KMS-11 (cell line): ENCODE measurements around the gene SBK2.

Experiments
- H2AFZ ChIP-seq: fragments of 200-600 bp; sonication (generic); 2 replicates; pipeline ENCODE4 v1.6.1; 2016; ENCODE audit warnings: antibody characterized with exemption, mixed run types, low read depth
- H3K27ac ChIP-seq: fragments of 200-600 bp; sonication (generic); 2 replicates; pipeline ENCODE4 v1.6.1; 2016; ENCODE audit warnings: mild to moderate bottlenecking, mixed run types
- H3K27me3 ChIP-seq: fragments of 200-600 bp; sonication (generic); 2 replicates; pipeline ENCODE4 v1.6.1; 2017; ENCODE audit warnings: mild to moderate bottlenecking, low read depth, mixed run types, moderate library complexity; ENCODE audit not compliant: insufficient read depth
- H3K36me3 ChIP-seq: fragments of 200-600 bp; sonication (generic); 2 replicates; pipeline ENCODE4 v1.6.1; 2017; ENCODE audit warnings: mild to moderate bottlenecking, mixed run types; ENCODE audit not compliant: insufficient read depth
- H3K4me1 ChIP-seq: fragments of 200-600 bp; sonication (generic); 2 replicates; pipeline ENCODE4 v1.6.1; 2016; ENCODE audit warnings: mild to moderate bottlenecking, low read depth, mixed run types; ENCODE audit not compliant: poor library complexity, severe bottlenecking
- H3K4me2 ChIP-seq: fragments of 200-600 bp; sonication (generic); 2 replicates; pipeline ENCODE4 v1.7.0; 2016; ENCODE audit warnings: mild to moderate bottlenecking, mixed run types
- H3K4me3 ChIP-seq: fragments of 200-600 bp; sonication (generic); IDR thresholded peaks from 2 replicates; pipeline ENCODE4 v1.6.1; 2017; ENCODE audit warnings: low read depth, low read length, mixed read lengths; ENCODE audit not compliant: insufficient read depth
- H3K79me2 ChIP-seq: fragments of 200-600 bp; sonication (generic); 2 replicates; pipeline ENCODE4 v1.6.1; 2016; ENCODE audit warnings: low read depth, mixed run types; ENCODE audit not compliant: insufficient read depth
- H3K9ac ChIP-seq: fragments of 200-600 bp; sonication (generic); 2 replicates; pipeline ENCODE4 v1.6.1; 2016; ENCODE audit warnings: mild to moderate bottlenecking, mixed run types
- H4K20me1 ChIP-seq: fragments of 200-600 bp; sonication (generic); 2 replicates; pipeline ENCODE4 v1.6.1; 2016; ENCODE audit warnings: mild to moderate bottlenecking, mixed run types; ENCODE audit not compliant: insufficient read depth
- CTCF ChIP-seq: fragments of 200-600 bp; sonication (generic); conservative IDR thresholded peaks from 2 replicates; pipeline ENCODE4 v1.6.1; 2017; ENCODE audit warnings: low read depth, mild to moderate bottlenecking, antibody characterized with exemption, low read length, moderate library complexity, mixed read lengths

The SBK2 gene

DNA sequence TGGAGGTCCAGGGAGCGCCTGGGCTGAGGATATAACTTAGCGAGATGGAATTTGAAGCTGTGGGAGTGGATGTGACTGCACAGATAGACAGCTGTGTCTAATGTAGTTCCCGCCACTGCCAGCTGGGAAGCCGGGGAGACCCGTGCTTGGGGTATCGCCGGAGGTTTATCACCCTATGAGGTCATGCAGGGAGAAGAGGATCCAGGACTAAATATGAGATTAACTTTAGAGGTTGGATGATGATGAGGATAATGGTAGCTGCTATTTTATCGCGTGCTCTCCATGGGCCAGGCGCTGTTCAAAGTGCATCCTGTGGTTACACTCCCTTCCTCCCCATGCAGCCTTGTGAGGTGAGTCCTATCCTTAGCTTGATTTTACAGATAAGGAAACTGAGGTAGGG is 28.8 kb downstream of the SBK2 start:
- Histone ChIP-seq H2AFZ (no peak overlapping the region), H3K79me2 (no peaks in the 10 kb centered on the region)

DNA sequence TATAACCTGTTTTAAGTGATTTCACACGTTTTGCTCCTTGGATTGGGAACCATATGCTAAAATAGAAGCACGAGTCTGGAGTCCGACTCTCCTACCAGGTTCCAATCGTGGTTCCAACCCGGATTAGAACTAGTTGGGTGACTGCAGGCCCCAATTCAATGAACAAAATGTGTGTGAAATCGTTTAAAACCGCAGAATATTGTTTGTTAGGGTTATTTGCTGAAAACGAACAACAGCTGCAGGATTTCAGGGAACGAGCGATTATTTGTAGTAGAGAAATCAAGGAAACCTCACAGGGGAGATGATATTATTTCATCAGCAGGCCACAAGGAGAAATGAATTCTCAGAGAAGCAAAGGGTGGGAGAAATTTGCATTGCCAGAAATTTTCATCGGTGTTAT is 32.0 kb downstream of the SBK2 start:
- Histone ChIP-seq H3K4me3 (no peak overlapping the region), H3K27ac (no peak overlapping the region), H3K36me3 (no peaks in the 10 kb centered on the region), H3K4me1 (peaks cover 5% of the 10 kb centered on the region), H3K9ac (no peak overlapping the region), H2AFZ (no peak overlapping the region), H3K79me2 (no peaks in the 10 kb centered on the region), H3K4me2 (no peak overlapping the region), H4K20me1 (no peaks in the 10 kb centered on the region), H3K27me3 (peaks cover 80% of the 10 kb centered on the region)
- no peak for TF ChIP-seq CTCF

More for the DNA sequence above, 28.8 kb downstream of the SBK2 start:
- H3K27me3 ChIP-seq = peaks cover 84% of the 10 kb centered on the region
- H4K20me1 ChIP-seq = no peaks in the 10 kb centered on the region
- no peak overlapping the region for H3K27ac ChIP-seq
- TF ChIP-seq CTCF = no peak
- no peaks in the 10 kb centered on the region for H3K36me3 ChIP-seq
- no peak overlapping the region for H3K4me2 ChIP-seq
- no peak overlapping the region for H3K9ac ChIP-seq
- H3K4me3 ChIP-seq = no peak overlapping the region
- peaks cover 5% of the 10 kb centered on the region for H3K4me1 ChIP-seq

GRCh38 chr19:55504252-55504603 is 32.7 kb downstream of the SBK2 start:
- H3K4me2 ChIP-seq = peak overlapping the region; percentile 53
- H3K27me3 ChIP-seq = peaks cover 81% of the 10 kb centered on the region
- no peaks in the 10 kb centered on the region for H4K20me1 ChIP-seq
- no peak; the same call in 1 of the 2 replicates for TF ChIP-seq CTCF
- H2AFZ ChIP-seq = peak overlapping the region; percentile 77
- no peak overlapping the region for H3K27ac ChIP-seq
- H3K79me2 ChIP-seq = no peaks in the 10 kb centered on the region
- no peak overlapping the region for H3K4me3 ChIP-seq
- H3K9ac ChIP-seq = no peak overlapping the region
- no peaks in the 10 kb centered on the region for H3K36me3 ChIP-seq
- peaks cover 5% of the 10 kb centered on the region for H3K4me1 ChIP-seq

DNA sequence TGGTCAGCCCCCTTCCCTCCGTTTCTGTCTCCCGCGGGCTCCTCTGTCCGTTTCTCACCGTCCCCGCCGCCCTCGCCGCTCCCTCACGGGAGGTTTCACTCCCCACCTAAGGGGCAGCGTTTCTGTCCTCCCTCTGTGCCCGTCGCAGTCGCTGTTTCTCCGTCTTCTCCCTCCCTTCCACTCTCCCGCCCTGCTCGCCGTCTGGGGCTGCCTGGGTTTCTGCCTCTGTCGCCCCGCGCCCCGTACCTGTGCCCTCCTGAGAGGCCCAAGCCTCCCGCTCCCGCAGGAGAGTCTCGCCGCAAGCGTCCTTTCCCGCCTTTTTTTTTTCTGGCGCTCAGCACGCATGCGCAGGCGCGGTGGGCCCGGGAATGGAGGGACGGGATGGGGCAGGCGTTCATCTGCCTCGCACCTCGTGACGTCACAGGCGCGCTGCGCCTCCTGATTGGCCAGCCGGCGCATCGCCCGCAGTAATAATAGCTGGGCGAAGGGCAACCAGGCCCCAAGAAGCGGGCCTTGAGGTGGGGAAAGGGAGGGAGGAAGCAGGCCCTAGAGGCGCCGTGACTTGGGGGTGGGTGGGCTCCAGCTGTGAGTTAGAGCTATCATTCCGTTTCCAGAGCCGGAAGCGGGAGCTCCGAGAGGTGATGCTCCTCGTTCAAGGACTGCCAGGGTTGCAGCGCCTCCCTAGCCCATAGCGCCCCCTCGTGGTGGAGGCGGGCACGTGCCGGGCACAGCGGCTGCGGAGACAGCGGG is 33.3 kb downstream of the SBK2 start:
- no peak overlapping the region for H3K4me3 ChIP-seq
- peak overlapping the region; percentile 53 for H3K4me2 ChIP-seq
- H3K36me3 ChIP-seq = no peaks in the 10 kb centered on the region
- peak; percentile 95 for TF ChIP-seq CTCF
- no peaks in the 10 kb centered on the region for H3K79me2 ChIP-seq
- peaks cover 83% of the 10 kb centered on the region for H3K27me3 ChIP-seq
- H3K4me1 ChIP-seq = peaks cover 5% of the 10 kb centered on the region
- H2AFZ ChIP-seq = peak overlapping the region; percentile 77
- H4K20me1 ChIP-seq = no peaks in the 10 kb centered on the region
- no peak overlapping the region for H3K27ac ChIP-seq
- no peak overlapping the region for H3K9ac ChIP-seq
